Vagina (tissue), 2 donors: Measurements from ENCODE around the gene MPPED1.

Experiments
- POLR2A ChIP-seq, 2 donors: fragments of 450-650 bp; IDR thresholded peaks; one replicate each; pipeline ENCODE4 v1.6.1; 2017; ENCODE audit warnings: antibody characterized with exemption in 2 of 2, mild to moderate bottlenecking in 2 of 2, moderate library complexity in 2 of 2
- TF ChIP-seq, protein P1 (sequence below), 3 experiments: fragments of 450-650 bp in 2 of 3; fragments of 200-600 bp in 1 of 3; sonication (generic) in 1 of 3; IDR thresholded peaks; one replicate each; pipeline ENCODE4 v1.5.1; 2017 to 2019; ENCODE audit warnings: antibody characterized with exemption in 3 of 3, mild to moderate bottlenecking in 2 of 3, moderate library complexity in 2 of 3

- TF ChIP-seq, protein P1, sequence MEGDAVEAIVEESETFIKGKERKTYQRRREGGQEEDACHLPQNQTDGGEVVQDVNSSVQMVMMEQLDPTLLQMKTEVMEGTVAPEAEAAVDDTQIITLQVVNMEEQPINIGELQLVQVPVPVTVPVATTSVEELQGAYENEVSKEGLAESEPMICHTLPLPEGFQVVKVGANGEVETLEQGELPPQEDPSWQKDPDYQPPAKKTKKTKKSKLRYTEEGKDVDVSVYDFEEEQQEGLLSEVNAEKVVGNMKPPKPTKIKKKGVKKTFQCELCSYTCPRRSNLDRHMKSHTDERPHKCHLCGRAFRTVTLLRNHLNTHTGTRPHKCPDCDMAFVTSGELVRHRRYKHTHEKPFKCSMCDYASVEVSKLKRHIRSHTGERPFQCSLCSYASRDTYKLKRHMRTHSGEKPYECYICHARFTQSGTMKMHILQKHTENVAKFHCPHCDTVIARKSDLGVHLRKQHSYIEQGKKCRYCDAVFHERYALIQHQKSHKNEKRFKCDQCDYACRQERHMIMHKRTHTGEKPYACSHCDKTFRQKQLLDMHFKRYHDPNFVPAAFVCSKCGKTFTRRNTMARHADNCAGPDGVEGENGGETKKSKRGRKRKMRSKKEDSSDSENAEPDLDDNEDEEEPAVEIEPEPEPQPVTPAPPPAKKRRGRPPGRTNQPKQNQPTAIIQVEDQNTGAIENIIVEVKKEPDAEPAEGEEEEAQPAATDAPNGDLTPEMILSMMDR (IDR thresholded peaks at IDR 0.05): no peak
- TF ChIP-seq POLR2A (IDR thresholded peaks at IDR 0.05): no peak
These were observed 53.6 kb downstream of the MPPED1 start for GRCh38 chr22:43465291-43466015.
